Measurements from ENCODE around the gene MYL6B.

DNA sequence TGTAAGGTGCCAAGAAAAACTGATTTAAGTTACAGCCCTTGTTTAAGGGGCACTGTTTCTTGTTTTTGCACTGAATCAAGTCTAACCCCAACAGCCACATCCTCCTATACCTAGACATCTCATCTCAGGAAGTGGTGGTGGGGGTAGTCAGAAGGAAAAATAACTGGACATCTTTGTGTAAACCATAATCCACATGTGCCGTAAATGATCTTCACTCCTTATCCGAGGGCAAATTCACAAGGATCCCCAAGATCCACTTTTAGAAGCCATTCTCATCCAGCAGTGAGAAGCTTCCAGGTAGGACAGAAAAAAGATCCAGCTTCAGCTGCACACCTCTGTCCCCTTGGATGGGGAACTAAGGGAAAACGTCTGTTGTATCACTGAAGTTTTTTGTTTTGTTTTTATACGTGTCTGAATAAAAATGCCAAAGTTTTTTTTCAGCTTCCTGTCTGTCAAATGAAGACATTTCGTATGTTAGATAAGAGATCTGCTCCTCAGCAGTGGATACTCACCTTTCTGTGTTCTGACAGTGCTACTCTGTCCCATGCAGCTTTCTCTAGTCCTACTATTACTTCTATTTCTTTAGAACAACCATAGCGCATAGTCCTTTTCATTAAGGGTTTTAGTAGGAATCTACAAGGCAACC, 49.2 kb upstream of the MYL6B start:
- TF ChIP-seq, protein P1, sequence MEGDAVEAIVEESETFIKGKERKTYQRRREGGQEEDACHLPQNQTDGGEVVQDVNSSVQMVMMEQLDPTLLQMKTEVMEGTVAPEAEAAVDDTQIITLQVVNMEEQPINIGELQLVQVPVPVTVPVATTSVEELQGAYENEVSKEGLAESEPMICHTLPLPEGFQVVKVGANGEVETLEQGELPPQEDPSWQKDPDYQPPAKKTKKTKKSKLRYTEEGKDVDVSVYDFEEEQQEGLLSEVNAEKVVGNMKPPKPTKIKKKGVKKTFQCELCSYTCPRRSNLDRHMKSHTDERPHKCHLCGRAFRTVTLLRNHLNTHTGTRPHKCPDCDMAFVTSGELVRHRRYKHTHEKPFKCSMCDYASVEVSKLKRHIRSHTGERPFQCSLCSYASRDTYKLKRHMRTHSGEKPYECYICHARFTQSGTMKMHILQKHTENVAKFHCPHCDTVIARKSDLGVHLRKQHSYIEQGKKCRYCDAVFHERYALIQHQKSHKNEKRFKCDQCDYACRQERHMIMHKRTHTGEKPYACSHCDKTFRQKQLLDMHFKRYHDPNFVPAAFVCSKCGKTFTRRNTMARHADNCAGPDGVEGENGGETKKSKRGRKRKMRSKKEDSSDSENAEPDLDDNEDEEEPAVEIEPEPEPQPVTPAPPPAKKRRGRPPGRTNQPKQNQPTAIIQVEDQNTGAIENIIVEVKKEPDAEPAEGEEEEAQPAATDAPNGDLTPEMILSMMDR (IDR thresholded peaks at IDR 0.05), result no peak
- TF ChIP-seq KDM1A (IDR thresholded peaks at IDR 0.05; ENCODE audit: low read depth), result no peak
